Adrenal gland (tissue), 5 donors: ENCODE results near the gene BCL6B.

Source experiments
- CTCF ChIP-seq, 6 experiments: fragments of 450-650 bp in 4 of 6; fragments of 200-600 bp in 2 of 6; sonication (generic) in 1 of 6; IDR thresholded peaks; 1 replicate in 5 of 6; 2 replicates in 1 of 6; pipeline versions ENCODE4 v1.5.1 to v1.8.0; 2016 to 2021; ENCODE audit warnings: antibody characterized with exemption in 6 of 6, mild to moderate bottlenecking in 2 of 6, moderate library complexity in 1 of 6
- POLR2A ChIP-seq, 2 donors: fragments of 450-650 bp; IDR thresholded peaks; one replicate each; pipeline ENCODE4 v1.6.1; 2017; ENCODE audit warnings: antibody characterized with exemption in 2 of 2, mild to moderate bottlenecking in 2 of 2, moderate library complexity in 1 of 2
- donor health status: DM: no; HTN: no; CAD: no.

- TF ChIP-seq POLR2A (IDR thresholded peaks at IDR 0.05) = no peak
- no peak for TF ChIP-seq CTCF (IDR thresholded peaks at IDR 0.05)
Measured at GRCh38 chr17:7002288-7003047, 20.4 kb upstream of the BCL6B start.
